Measurements from ENCODE around the gene LTK. TPM values are rescaled to one million over a fixed set of nuclear protein-coding genes. Genes with fewer than 3 reads are reported as not detected.

Gene LTK
- total and polyA plus RNA-seq, 2 of the 8 experiments (the other 6 are each of a cell fraction or from before 2014, with no cell fraction given) = 0.05 to 0.19 TPM

DNA sequence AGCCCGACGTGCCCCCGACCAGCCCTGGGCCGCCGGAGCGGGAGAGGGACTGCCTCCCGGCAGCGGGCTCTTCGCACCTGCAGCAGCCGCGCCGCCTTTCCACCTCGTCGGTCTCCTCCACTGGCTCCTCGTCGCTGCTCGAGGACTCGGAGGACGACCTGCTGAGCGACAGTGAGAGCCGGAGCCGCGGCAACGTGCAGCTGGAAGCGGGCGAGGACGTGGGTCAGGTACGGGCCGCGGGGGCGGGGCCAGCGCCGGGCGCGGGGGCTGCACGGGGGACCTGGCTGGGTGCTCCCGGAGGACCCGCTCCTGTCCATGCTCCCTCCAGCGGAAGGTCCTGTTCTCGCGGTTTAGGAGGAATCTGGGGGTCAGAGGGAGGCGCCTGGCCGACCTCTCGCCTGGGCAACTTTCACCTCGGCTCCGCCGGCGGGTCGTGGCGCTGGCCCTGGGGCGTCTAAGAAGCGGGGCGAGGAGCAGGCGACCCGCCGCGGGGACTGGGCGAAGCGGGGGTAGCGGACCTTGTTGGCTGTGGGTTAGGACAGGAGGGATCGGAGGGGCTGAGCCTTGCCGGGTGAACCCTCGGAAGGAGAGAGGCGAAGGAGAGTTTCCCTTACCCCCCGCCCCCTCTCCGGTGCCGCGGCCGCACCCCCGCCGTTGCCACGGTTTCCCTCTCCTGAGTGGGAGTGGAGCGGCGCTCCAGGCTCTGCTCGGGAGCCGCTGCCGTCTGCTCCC lies 19.3 kb downstream of the LTK start (continued):
- TF ChIP-seq, protein P1, sequence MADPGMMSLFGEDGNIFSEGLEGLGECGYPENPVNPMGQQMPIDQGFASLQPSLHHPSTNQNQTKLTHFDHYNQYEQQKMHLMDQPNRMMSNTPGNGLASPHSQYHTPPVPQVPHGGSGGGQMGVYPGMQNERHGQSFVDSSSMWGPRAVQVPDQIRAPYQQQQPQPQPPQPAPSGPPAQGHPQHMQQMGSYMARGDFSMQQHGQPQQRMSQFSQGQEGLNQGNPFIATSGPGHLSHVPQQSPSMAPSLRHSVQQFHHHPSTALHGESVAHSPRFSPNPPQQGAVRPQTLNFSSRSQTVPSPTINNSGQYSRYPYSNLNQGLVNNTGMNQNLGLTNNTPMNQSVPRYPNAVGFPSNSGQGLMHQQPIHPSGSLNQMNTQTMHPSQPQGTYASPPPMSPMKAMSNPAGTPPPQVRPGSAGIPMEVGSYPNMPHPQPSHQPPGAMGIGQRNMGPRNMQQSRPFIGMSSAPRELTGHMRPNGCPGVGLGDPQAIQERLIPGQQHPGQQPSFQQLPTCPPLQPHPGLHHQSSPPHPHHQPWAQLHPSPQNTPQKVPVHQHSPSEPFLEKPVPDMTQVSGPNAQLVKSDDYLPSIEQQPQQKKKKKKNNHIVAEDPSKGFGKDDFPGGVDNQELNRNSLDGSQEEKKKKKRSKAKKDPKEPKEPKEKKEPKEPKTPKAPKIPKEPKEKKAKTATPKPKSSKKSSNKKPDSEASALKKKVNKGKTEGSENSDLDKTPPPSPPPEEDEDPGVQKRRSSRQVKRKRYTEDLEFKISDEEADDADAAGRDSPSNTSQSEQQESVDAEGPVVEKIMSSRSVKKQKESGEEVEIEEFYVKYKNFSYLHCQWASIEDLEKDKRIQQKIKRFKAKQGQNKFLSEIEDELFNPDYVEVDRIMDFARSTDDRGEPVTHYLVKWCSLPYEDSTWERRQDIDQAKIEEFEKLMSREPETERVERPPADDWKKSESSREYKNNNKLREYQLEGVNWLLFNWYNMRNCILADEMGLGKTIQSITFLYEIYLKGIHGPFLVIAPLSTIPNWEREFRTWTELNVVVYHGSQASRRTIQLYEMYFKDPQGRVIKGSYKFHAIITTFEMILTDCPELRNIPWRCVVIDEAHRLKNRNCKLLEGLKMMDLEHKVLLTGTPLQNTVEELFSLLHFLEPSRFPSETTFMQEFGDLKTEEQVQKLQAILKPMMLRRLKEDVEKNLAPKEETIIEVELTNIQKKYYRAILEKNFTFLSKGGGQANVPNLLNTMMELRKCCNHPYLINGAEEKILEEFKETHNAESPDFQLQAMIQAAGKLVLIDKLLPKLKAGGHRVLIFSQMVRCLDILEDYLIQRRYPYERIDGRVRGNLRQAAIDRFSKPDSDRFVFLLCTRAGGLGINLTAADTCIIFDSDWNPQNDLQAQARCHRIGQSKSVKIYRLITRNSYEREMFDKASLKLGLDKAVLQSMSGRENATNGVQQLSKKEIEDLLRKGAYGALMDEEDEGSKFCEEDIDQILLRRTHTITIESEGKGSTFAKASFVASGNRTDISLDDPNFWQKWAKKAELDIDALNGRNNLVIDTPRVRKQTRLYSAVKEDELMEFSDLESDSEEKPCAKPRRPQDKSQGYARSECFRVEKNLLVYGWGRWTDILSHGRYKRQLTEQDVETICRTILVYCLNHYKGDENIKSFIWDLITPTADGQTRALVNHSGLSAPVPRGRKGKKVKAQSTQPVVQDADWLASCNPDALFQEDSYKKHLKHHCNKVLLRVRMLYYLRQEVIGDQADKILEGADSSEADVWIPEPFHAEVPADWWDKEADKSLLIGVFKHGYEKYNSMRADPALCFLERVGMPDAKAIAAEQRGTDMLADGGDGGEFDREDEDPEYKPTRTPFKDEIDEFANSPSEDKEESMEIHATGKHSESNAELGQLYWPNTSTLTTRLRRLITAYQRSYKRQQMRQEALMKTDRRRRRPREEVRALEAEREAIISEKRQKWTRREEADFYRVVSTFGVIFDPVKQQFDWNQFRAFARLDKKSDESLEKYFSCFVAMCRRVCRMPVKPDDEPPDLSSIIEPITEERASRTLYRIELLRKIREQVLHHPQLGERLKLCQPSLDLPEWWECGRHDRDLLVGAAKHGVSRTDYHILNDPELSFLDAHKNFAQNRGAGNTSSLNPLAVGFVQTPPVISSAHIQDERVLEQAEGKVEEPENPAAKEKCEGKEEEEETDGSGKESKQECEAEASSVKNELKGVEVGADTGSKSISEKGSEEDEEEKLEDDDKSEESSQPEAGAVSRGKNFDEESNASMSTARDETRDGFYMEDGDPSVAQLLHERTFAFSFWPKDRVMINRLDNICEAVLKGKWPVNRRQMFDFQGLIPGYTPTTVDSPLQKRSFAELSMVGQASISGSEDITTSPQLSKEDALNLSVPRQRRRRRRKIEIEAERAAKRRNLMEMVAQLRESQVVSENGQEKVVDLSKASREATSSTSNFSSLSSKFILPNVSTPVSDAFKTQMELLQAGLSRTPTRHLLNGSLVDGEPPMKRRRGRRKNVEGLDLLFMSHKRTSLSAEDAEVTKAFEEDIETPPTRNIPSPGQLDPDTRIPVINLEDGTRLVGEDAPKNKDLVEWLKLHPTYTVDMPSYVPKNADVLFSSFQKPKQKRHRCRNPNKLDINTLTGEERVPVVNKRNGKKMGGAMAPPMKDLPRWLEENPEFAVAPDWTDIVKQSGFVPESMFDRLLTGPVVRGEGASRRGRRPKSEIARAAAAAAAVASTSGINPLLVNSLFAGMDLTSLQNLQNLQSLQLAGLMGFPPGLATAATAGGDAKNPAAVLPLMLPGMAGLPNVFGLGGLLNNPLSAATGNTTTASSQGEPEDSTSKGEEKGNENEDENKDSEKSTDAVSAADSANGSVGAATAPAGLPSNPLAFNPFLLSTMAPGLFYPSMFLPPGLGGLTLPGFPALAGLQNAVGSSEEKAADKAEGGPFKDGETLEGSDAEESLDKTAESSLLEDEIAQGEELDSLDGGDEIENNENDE (IDR thresholded peaks at IDR 0.05; ENCODE audit: insufficient replicate concordance, low read length) = no peak
- TF ChIP-seq, protein P2, sequence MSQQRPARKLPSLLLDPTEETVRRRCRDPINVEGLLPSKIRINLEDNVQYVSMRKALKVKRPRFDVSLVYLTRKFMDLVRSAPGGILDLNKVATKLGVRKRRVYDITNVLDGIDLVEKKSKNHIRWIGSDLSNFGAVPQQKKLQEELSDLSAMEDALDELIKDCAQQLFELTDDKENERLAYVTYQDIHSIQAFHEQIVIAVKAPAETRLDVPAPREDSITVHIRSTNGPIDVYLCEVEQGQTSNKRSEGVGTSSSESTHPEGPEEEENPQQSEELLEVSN (IDR thresholded peaks at IDR 0.05) = peak; percentile 98
- TF ChIP-seq YY1 (IDR thresholded peaks at IDR 0.05; ENCODE audit: low read depth, low read length) = no peak
- no peak for TF ChIP-seq CHD1 (IDR thresholded peaks at IDR 0.05; ENCODE audit: low read depth, low read length)
- TF ChIP-seq, protein P3, sequence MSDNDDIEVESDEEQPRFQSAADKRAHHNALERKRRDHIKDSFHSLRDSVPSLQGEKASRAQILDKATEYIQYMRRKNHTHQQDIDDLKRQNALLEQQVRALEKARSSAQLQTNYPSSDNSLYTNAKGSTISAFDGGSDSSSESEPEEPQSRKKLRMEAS (IDR thresholded peaks at IDR 0.05) = peak; percentile 91
- no peak for TF ChIP-seq POLR2A (IDR thresholded peaks at IDR 0.05; ENCODE audit: control extremely low read depth in 1 of 2, low read depth in 2 of 2, low read length in 2 of 2)
- peak; percentile 83 for TF ChIP-seq CTBP2 (IDR thresholded peaks at IDR 0.05; ENCODE audit: borderline replicate concordance, insufficient read depth, insufficient read length, low read length)

Data from H1 (cell line).